ENCODE results near the gene ALKBH2.

The ALKBH2 gene

DNA sequence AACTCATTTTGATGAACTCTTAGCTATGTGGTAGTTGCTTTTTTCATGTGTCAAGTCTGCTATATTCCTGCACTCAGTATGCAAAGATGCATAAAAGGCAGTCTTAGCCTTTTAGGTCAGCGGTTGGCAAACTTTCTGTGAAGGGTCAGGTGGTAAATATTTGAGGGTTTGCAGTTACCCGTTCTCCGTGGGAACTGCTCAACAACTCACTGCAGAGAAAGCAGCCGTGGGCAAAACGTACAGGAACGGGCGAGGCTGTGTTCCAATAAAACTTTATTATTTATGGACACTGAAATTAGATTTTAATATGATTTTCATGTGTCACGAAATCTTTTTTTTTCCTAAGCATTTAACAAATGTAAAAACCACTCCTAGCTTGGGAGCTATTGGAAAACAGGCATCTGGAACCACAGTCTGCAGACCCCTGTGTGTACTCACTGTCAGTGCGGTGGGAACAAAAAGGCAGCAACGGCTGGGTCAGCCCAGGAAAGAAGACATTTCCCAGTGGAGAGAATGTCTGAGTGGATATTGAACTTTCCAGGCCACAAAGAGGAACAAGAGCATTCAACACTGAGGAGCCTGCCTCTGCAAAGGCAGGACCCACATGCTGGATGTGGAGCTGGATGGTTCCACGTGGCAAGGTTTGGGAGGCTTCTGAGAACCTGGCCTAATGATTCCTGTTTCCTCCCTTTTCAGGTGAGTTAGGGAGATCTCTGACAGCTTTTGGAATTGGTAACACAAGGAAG lies 19.6 kb upstream of the ALKBH2 start:
- TF ChIP-seq TEAD4 (IDR thresholded peaks at IDR 0.05) (no peak), ZBTB7A (IDR thresholded peaks at IDR 0.05; ENCODE audit: low read depth) (no peak), RAD21 (IDR thresholded peaks at IDR 0.05; ENCODE audit: low read depth) (no peak), TCF12 (IDR thresholded peaks at IDR 0.05; ENCODE audit: low read depth) (no peak), EGR1 (IDR thresholded peaks at IDR 0.05) (no peak), EP300 (IDR thresholded peaks at IDR 0.05; ENCODE audit: borderline replicate concordance) (no peak), TAF1 (IDR thresholded peaks at IDR 0.05; ENCODE audit: low read depth) (no peak), FOXM1 (IDR thresholded peaks at IDR 0.05; ENCODE audit: borderline replicate concordance, low read depth) (no peak), CEBPB (IDR thresholded peaks at IDR 0.05) (no peak), CREB1 (IDR thresholded peaks at IDR 0.05; ENCODE audit: low read depth) (no peak), NFIC (IDR thresholded peaks at IDR 0.05) (no peak), YY1 (IDR thresholded peaks at IDR 0.05; ENCODE audit: low read depth) (no peak)
- TF ChIP-seq, protein P1, sequence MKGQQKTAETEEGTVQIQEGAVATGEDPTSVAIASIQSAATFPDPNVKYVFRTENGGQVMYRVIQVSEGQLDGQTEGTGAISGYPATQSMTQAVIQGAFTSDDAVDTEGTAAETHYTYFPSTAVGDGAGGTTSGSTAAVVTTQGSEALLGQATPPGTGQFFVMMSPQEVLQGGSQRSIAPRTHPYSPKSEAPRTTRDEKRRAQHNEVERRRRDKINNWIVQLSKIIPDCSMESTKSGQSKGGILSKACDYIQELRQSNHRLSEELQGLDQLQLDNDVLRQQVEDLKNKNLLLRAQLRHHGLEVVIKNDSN (IDR thresholded peaks at IDR 0.05): no peak
- TF ChIP-seq, protein P2, sequence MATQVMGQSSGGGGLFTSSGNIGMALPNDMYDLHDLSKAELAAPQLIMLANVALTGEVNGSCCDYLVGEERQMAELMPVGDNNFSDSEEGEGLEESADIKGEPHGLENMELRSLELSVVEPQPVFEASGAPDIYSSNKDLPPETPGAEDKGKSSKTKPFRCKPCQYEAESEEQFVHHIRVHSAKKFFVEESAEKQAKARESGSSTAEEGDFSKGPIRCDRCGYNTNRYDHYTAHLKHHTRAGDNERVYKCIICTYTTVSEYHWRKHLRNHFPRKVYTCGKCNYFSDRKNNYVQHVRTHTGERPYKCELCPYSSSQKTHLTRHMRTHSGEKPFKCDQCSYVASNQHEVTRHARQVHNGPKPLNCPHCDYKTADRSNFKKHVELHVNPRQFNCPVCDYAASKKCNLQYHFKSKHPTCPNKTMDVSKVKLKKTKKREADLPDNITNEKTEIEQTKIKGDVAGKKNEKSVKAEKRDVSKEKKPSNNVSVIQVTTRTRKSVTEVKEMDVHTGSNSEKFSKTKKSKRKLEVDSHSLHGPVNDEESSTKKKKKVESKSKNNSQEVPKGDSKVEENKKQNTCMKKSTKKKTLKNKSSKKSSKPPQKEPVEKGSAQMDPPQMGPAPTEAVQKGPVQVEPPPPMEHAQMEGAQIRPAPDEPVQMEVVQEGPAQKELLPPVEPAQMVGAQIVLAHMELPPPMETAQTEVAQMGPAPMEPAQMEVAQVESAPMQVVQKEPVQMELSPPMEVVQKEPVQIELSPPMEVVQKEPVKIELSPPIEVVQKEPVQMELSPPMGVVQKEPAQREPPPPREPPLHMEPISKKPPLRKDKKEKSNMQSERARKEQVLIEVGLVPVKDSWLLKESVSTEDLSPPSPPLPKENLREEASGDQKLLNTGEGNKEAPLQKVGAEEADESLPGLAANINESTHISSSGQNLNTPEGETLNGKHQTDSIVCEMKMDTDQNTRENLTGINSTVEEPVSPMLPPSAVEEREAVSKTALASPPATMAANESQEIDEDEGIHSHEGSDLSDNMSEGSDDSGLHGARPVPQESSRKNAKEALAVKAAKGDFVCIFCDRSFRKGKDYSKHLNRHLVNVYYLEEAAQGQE (IDR thresholded peaks at IDR 0.05; ENCODE audit: low read depth): no peak
- TF ChIP-seq, protein P3, sequence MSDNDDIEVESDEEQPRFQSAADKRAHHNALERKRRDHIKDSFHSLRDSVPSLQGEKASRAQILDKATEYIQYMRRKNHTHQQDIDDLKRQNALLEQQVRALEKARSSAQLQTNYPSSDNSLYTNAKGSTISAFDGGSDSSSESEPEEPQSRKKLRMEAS (IDR thresholded peaks at IDR 0.05): no peak

DNA sequence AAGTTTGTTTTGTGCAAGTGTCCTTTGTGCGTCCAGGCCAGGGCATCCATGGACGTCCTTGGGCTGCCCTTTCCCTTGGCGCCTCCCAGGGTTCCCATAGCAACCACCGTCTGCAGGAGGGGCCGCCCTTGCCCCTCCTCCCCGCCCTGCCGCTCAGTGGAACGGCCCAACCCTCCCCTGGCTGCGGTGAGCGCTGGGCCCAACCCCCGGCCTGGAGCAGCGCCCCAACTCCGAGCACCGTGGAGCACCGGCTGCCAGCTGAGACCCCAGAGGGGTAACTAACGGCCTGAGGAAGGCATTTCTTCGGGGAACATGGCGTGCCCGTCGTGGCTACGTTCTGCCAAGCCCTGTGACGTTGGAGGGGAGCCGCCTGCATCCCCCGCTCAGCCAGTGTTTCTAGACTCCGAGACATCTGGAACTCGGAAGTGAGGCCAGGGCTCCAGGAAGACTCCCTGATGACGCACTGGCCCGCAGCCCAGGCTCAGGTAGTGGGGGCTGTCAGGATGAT lies 17.8 kb upstream of the ALKBH2 start:
- TF ChIP-seq NFIC (IDR thresholded peaks at IDR 0.05) (no peak), FOXM1 (IDR thresholded peaks at IDR 0.05; ENCODE audit: borderline replicate concordance, low read depth) (no peak), TAF1 (IDR thresholded peaks at IDR 0.05; ENCODE audit: low read depth) (no peak), TCF12 (IDR thresholded peaks at IDR 0.05; ENCODE audit: low read depth) (no peak), YY1 (IDR thresholded peaks at IDR 0.05; ENCODE audit: low read depth) (no peak), ZBTB7A (IDR thresholded peaks at IDR 0.05; ENCODE audit: low read depth) (no peak), EP300 (IDR thresholded peaks at IDR 0.05; ENCODE audit: borderline replicate concordance) (no peak), CEBPB (IDR thresholded peaks at IDR 0.05) (no peak), EGR1 (IDR thresholded peaks at IDR 0.05) (no peak)
- TF ChIP-seq, protein P2 (IDR thresholded peaks at IDR 0.05; ENCODE audit: low read depth): no peak

DNA sequence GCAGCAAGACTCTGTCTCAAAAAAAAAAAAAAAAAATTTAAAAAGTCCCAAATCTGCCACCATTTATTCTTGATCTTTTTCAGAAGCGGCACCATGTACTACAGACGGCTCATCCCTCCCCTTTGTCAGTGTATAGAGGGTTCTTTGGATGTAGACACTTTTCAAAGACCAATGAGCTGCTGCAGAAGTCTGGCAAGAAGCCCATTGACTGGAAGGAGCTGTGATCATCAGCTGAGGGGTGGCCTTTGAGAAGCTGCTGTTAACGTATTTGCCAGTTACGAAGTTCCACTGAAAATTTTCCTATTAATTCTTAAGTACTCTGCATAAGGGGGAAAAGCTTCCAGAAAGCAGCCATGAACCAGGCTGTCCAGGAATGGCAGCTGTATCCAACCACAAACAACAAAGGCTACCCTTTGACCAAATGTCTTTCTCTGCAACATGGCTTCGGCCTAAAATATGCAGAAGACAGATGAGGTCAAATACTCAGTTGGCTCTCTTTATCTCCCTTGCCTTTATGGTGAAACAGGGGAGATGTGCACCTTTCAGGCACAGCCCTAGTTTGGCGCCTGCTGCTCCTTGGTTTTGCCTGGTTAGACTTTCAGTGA lies 16.6 kb upstream of the ALKBH2 start:
- no peak for TF ChIP-seq NFIC (IDR thresholded peaks at IDR 0.05)
- no peak for TF ChIP-seq YY1 (IDR thresholded peaks at IDR 0.05; ENCODE audit: low read depth)
- TF ChIP-seq, protein P3 (IDR thresholded peaks at IDR 0.05): no peak
- no peak for TF ChIP-seq EGR1 (IDR thresholded peaks at IDR 0.05)

DNA sequence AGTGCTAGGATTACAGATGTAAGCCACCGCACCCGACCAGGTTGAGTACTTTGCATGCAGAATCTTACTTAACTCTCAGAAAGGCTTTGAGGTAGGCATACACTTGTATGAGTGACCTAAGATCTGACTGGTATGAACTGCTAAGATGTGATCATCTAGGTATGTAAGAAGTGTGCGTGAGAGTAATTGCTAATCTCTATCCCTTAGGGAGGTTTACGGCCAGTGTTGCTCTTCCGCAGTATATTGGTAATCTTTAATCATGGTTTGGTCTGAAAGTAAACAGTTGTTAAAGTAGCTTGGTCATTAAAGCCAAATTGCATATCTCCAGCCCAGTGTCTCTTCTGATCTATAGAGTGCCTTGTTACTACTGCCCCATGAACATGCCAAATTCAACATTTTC lies 11.9 kb upstream of the ALKBH2 start:
- TF ChIP-seq CEBPB (IDR thresholded peaks at IDR 0.05) (no peak), EP300 (IDR thresholded peaks at IDR 0.05; ENCODE audit: borderline replicate concordance) (no peak), CREB1 (IDR thresholded peaks at IDR 0.05; ENCODE audit: low read depth) (no peak), TAF1 (IDR thresholded peaks at IDR 0.05; ENCODE audit: low read depth) (no peak), YY1 (IDR thresholded peaks at IDR 0.05; ENCODE audit: low read depth) (no peak), NFIC (IDR thresholded peaks at IDR 0.05) (no peak), TCF12 (IDR thresholded peaks at IDR 0.05; ENCODE audit: low read depth) (no peak), FOXM1 (IDR thresholded peaks at IDR 0.05; ENCODE audit: borderline replicate concordance, low read depth) (no peak), TEAD4 (IDR thresholded peaks at IDR 0.05) (no peak), ZBTB7A (IDR thresholded peaks at IDR 0.05; ENCODE audit: low read depth) (no peak), EGR1 (IDR thresholded peaks at IDR 0.05) (no peak), RAD21 (IDR thresholded peaks at IDR 0.05; ENCODE audit: low read depth) (no peak)
- TF ChIP-seq, protein P1 (IDR thresholded peaks at IDR 0.05): no peak
- TF ChIP-seq, protein P2 (IDR thresholded peaks at IDR 0.05; ENCODE audit: low read depth): no peak
- TF ChIP-seq, protein P3 (IDR thresholded peaks at IDR 0.05): no peak
